ENCODE measurements around the gene WWOX.

WWOX gene

DNA sequence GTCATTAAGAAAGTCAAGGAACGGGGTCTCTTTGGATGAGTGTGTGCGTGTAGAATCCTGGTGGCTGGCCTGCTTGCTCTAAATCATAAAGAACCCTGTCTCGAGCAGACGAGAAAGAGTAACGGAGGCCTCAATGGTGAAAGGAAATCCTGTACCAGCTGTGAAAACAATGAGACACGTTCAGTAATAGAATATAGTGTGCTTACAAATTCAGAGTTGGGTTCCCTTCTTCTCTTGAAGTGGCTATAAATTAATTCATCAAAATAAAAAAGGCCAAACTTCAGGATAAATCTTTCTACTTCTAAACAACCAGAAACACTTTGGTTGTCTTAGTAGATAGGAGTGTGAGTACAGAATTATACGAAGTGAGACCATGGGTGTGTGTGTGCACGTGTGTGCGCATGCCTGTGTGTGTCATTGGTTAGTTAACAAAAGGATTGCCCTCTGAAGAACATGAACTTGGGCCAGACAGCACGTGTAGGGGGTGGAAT lies 48.5 kb downstream of the WWOX start:
- no peak for DNase-seq

DNA sequence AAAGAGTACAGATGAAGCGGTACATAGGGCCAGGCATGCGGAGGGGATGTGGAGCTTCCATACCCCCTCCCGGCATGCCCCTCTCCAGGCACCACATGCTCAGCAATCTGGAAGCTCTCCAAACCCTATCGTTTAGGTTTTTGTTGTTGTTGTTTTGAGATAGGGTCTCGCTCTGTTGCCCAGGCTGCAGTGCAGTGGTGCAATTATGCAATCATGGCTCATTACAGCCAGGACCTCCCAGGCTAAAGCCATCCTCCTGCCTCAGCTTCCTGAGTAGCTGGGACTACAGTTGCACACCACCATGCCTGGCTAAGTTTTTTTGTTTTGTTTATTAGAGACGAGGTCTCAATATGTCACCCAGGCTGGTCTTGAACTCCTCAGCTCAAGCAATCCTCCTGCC lies 50.8 kb downstream of the WWOX start:
- no peak for DNase-seq

DNA sequence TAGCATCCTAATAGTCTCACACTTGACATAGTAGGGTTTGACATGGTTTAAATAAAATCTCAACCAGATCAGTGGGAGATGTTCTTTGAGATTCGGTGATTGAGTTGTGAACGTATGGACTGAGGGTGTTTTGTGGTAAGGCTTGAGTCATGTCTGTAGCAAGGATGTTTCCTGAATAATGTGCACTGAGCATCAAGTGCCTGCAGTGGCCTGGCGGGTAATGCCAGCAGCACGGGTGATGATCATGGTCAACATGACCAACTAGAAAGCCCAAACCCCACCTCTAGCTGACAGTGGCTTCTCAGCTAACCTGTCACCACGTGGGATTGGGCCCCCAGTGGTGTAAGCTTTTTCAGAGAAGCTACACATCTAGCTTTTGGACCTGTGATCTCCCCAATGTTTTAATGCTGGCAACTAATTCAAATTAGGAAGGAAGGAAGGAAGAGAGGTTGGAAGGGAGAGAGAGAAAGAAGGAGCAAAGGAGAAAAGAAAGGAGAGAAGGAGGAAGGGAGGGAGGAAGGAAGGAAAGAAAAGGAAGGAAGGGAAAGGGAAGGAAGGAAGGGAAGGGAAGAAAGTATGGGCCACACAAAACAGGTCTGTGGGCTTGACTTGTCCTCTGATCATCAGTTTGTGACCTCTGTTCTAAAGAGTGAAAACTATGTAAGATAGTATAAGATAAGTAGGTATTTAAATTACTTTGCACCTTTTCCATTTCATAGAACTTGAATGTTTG lies 55.4 kb downstream of the WWOX start:
- DNase-seq, result no peak

DNA sequence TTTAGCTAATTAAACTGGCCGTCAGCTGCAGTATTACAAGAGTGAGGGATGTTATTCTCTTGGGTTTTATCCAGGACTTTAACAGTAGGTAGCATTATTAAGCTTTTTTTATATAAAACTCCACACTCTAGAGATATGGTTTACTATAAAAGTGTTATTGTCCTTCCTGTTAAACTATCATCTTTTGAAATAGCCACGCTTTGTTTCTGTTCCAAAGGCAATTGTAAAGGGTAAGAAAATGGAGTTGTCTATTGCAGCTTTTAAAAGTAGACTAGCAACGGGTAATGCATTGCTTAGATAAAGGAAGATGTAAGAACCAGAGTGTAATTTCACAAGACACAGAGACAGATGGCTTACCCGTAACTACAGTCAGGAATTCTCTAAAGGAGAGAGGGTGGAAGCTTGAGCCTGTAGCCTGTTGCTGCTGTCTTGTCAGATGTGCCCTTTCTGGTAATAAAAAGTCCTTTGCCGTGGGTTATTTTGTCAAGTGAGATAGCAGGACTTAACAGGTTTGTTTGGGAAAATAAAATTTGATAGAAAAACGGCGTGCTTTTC lies 56.4 kb downstream of the WWOX start:
- DNase-seq, result no peak

DNA sequence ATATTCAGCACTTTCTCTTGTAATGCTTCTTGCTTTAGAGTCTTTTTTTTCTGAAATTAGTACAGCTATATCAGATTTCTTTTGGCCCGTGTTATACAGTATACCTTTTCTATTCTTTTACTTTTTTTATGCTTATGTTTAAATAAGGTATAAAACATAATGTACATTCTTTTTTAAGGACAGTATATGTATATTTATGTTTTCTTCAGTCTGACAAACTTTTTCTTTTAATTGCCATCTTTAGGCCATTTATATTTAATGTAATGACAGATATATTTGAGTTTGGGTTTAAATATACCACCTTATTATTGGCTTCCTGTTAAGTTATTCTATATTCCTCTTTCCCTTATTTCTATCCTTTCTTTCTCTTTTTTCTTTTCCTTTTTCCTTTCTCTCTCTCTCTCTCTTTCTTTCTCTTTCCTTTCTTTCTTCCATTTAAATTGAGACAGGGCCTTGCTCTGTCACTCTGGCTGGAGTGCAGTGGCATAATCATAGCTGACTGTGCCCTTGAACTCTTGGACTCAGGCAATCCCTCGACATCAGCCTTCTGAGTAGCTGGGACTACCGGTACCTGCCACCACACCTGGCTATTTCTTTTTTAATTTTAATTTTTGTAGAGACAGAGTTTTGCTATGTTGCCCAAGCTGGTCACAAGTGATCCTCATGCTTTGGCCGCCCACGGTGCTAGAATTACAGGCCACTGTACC lies 61.7 kb downstream of the WWOX start:
- DNase-seq, result no peak

DNA sequence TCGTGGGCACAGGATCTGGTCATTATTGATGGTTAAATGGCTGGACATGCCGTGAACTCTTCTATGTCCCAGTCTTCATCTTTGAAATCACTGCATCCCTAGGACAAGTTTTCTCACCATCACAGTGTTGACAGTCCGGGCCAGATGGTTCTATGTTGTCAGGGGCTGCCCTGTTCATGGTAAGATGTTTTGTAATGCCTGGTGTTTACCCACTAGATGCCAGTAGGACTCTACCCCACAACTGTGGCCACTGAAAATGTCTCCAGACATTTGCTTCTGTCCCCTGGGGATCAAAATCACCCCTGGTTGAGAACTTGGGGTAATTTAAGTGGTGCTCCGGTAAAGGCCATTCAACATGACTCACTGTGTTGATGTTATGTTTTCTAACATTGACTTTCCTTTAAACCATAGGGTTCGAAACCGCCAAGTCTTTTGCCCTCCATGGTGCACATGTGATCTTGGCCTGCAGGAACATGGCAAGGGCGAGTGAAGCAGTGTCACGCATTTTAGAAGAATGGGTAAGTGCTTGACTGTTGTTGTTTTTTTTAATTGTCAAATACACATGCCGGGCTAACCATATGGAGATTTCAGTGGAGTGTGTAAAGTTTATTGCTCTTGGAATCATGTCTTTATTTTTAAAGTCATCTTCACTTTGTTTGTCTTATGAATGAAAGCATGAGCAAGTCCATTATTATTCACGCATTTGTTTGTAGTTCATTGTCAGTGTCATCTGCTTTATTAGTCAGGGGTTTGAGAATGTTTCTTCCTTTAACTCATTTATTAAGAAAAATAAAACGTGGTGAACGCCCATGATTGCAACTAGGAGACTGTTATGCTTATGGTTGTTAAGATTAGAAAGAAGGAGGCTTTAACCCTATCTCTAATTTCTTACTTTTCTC lies 64.6 kb downstream of the WWOX start:
- no peak for DNase-seq

DNA sequence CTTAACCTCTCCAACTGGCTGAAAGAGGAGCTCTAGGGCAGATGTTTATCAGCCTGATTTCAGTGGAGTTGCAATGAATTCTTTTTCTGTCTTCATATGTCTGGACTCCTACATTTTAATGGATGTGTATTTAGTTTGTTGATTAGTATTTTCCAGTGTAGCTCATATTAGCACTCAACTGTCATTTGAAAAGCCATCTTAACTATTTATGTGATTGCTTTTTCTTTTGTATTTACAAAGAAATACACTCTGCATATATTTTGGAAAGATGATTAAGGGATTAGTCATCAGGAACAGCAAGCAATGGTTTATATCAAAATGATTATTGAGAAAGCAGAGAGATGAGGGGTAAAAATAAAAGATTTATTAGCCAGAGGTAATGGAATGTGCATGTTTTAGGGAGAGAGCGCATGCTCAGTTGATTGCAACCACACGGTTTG lies 71.1 kb downstream of the WWOX start:
- no peak for DNase-seq

DNA sequence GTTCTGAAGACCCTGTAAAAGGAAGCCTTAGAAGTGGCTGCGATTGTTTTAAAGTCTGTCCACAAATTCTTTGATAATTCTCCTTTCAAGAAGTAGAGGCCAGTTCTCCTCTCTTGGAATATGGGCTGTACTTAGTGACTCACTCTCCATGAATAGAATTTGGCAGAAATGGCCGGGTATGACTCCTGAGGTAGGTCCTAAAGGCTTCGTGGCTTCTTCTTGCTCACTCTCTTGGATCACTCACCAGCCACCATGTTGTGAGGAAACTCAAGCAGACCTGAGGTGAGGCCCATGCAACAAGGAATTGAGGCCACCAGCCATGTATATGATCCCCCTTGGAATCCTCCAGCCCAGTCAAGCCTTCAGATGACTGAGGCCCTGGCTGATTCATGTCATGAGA lies 75.8 kb downstream of the WWOX start:
- no peak for DNase-seq

DNA sequence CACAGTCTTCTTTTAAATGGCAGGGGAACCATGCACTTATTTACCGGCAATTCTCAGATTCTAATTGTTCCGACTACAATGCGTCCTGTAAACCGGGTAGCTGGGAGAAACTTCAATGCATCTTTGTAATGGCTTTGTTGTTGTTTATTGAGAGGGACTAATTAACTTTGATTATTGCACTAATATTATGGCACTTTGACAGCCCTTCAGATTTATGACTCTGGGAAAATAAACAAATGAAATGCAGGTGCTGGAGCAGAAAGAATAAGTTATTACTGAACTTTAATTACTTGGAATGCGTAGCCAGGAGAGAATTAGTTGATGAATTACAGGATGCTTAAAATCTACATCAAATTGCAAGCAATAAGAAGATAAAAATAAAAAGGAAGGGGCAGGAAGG lies 77.0 kb downstream of the WWOX start:
- DNase-seq, result no peak

DNA sequence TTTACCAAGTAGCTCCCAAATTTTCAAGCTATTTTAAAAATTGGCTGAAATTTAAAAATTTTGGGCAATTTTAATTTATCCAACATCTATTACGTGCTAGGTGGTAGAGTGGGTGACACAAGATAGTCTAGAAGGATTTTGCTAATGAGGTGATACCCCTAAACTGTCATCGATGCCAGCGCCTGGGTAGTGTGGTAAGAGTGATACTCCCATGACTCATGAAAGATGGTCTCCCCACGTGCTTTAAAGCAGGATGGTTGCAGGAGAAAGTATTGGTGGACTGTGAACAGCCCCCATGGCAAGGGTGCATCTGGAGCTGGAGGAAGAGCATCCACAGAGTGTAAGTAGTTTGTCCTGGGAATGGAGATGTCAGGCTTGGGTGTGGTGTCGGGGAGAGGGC lies 77.8 kb downstream of the WWOX start:
- DNase-seq, result no peak

DNA sequence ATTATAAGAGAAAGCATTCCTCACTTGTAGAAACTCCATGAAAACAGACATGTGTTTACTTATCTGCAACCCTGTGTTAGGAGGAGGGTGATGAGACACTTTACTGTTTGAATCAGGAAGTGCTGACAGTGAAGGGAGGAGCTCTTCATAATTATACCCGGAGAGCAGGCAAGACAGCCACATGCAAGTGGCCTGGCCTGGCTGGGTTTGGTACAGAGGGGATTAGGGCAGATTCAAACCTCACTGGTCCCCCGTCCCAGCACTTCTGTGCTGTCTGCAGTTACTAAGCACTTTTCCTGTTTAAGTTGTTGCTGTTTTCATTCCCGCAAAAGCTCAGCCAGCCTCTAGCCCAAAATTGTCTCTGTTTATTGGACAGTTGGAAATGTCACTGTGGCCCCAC lies 78.5 kb downstream of the WWOX start:
- DNase-seq, result no peak

DNA sequence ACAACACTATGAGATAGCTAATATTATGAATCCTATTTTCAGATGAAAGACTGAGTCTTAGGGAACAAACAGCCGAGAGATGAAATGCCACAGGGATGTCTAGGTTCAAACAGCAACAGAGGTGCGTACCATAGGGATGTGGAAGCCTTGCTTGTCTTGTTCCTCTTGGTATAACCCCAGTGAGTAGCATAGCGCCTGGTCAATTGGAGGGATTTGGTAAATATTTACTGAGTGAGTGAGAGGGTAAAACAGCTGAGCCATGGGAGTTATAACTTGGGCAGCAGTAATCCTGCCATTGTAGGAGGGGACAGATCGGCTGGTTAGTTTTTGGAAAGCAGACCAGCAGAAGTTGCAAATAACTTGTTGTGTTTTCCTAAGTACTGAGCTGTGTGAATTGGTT lies 80.2 kb downstream of the WWOX start:
- no peak for DNase-seq

DNA sequence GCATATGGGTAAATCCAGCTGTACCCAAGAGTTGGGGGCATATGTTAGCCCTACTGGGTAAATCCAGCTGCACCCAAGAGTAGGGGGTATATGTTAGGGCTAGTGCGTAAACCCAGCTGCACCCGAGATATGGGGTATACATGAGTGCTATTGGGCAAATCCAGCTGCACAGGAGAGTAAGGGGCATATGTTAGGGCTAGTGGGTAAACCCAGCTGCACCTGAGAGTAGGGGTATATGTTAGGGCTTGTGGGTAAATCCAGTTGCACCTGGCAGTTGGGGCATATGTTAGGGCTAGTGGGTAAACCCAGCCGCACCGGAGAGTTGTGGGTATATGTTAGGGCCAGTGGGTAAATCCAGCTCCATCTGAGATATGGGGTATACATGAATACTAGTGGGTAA lies 80.9 kb downstream of the WWOX start:
- DNase-seq, result no peak

DNA sequence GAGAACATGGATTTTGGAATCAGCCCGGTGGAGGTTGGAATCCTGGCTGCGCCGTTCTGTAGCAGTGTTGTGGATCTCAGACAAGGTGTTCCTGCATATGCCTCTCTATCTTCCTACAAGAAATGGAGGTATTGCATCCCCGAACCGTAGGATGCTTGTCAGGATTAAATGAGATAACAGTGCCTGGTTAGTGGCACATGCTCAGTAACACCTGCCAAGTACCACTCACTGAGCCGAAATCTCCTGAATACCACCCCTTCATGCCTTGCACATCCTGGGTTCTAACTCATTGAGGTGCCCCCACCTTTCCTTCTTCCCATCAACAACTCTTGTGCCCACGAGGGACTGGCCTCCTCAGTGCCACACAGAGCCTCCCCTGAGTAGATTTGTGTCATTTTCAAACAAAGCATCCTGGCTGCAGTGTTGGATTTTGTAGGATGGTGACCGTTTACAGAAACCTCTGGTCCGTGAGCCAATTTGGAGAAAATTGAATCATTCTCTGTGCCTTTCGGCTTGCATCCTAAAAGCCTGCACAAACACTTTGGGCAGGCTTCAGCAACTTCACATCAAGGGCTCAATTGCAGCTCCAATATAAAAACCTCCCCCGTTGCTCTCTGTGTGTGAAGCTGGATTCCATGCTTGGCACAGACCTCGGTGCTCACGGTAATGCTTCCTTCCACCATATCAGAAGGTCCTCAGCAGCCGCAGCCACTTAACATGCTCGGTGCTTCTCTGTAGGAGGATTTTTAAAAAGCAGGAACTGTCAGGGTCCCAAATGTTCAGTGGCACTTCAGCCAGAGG lies 84.2 kb downstream of the WWOX start:
- DNase-seq, result no peak

DNA sequence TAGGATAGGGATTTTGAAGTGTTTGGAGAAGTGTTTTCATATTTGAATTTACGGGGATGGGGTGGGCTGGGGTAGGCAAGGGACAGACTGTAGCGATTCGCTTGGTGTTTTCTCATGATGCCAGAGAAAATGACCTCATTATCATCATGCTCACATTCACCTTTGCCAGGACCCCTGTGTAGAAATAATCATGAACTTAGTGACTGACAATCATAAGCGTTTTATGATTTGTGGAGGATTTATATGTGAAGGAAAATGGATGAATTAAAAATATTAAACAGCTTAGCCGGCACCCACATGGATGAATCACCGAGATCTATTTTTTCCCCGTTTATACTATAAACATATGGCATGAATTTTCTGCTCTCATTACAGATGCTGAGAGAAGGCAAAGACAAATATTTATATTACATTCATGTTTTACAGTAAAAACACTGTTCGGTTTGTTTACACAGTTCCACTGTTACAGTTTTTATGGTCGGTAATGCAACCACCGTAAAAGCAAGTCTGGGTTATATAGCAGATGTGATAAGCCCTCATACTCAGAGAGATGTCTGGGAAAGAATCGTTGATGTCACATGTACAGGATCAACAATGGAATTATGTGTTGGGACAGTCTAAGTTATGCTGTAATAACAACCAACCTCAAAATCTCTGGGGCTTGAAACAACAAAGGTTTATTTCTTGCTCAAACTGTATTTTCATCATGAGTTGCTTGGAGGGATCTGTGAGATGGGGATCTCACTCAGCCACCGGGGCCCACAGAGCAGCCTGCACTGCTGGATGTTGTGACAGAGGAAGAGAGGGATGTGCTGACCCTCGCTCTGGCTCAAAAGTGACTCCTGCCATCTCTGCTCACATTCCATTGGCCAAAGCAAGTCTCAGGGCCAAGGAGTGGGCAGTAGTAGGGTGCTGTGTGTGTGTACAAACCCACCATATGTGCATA lies 85.1 kb downstream of the WWOX start:
- no peak for DNase-seq

DNA sequence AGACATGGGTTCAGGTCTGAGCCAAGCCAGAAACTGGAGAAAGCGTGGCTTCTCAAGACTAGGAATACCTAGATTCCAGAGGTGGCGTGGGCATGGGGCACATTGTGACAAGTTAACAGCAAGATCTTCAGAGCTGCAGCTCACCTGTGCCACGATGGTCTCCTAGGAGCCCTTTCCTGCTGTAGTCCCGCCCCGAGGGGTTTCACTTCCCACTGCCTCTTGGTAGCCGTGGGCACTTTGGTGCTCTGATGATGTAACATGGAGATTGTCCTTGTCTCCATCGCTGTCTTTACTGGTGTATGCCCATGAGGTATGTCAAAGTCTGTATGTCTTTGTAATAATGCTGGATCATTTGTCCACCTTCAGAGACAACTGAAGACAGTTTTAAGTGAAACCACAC lies 89.7 kb downstream of the WWOX start:
- DNase-seq, result no peak

DNA sequence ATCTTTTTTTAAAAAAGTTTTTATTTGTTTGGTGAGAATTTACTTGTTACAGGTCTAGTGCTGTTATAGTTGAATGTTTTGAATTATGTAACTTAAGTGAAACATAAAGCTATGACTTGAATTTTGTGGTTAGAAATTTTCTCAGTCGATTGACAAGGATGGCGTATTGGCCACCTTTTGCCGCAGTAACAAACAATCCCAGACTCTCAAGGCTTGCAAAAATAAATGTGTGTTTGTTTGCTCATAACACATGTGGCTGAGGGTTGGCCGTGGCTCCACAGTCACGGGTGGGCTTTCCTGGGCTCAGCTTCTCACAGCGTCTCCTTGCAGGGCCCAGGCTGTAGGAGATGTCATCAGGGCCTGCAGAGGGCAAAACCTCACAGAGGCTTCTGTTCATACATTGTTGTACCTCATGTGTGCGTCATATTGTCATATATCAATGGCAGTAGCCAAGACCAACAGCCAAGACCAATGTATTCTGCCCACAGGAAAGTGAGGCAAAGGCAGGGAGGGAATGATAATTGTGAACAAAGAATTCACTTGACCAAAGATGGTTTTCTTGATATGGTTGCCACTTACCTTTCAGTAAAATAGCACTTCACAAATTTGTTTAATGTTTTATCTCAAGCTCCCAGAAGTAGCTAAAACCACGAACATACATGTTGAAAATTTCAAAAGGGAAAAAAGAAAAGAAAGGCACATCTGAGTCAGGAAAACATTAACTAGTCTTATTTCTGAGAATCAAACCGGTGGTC lies 93.5 kb downstream of the WWOX start:
- DNase-seq, result no peak

DNA sequence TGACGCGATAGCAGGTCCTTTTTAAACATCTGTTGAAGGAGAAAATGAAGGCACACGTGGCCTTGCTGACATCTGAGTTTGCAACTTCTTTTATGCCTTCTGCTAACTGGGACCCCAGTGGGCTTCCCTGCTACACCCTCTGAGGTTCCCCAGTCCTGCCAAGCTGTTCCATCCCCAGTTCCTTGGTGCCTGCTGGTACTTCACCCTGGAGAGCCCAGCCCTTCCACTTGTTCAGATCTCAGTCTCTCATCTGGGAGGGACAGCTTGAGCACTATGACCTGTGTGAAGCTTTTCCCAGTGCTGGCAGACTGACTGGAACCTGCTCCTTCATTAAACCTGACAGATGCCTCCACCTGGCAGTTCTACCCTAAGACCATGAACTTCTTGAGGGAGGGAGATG lies 95.5 kb downstream of the WWOX start:
- no peak for DNase-seq

DNA sequence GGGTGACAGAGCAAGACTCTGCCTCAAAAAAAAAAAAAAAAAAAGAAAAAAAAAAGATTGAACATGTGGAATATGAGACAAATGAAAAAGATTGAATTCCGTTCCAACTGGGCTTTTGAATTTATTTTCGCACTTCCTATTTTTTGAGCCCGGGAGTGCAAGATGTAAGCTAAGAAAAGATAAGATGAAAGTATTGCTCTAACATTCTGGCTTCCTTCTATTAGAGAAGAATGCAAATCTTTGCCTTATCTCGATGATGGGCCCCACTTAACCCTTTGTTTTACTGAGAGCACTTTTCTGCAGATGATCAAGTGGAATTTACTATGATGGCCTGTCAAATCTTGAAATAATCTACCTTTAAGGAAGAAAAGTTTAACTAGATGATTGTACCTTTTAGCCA lies 96.3 kb downstream of the WWOX start:
- DNase-seq, result no peak

DNA sequence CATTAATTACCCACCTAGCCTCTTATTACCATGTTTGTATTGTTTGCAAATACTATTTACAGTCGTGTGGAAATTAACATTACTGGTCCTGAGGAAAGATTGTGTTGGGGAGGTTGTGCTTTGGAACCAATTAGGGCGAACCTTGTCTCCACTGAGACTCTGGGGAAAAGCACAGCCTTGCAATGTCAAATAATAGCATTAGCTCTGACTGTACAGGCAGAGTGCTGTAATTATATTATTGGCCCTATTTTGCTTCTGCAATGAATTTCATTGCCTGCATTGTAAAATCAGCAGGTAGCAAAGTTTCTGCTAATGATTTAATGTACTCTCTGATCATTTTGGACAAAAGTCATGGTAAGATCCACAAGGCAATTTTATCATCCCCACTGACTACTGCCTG lies 97.0 kb downstream of the WWOX start:
- DNase-seq, result no peak

Measured in stimulated activated CD4-positive, alpha-beta T cell treated with anti-CD3 and anti-CD28 coated beads, Interleukin-4, amount 100 ng/mL, for 24 hours (primary cell).